ENCODE data around the gene LCE3E. TPM values are rescaled to one million over a fixed set of nuclear protein-coding genes. Genes with fewer than 3 reads are reported as not detected.

Gene LCE3E
- total and polyA plus RNA-seq, 2 of the 4 experiments (the other 2 are of a cell fraction) = not detected

Small RNAs within 50 kb of the gene (microRNA-seq; reads per million reads assigned to microRNA genes)
- gene LCE3B (ENCODE audit: insufficient read depth, insufficient read length) = not detected

Small RNAs within 50 kb of the gene (small RNA-seq; reads per million reads assigned to genes)
- gene LCE3B = 0 reads per million in 5 experiments

Other genes starting within 250 kb of the LCE3E start
- not detected in 2 replicates for gene FLG, start 241.5 kb downstream of the LCE3E start, total RNA-seq (2012; rRNA removed)
- under 0.01 TPM in 1 of 2 replicates, not detected in the other for gene FLG, start 241.5 kb downstream of the LCE3E start, polyA plus RNA-seq (2012; rRNA removed)
- not detected in 2 replicates for gene FLG2, start 206.8 kb downstream of the LCE3E start, total RNA-seq (2012; rRNA removed)
- 0.02 TPM in 1 of 2 replicates, not detected in the other for gene FLG2, start 206.8 kb downstream of the LCE3E start, polyA plus RNA-seq (2012; rRNA removed)
- gene CRNN, start 152.5 kb downstream of the LCE3E start, total RNA-seq (2012; rRNA removed) = not detected in 2 replicates
- gene CRNN, start 152.5 kb downstream of the LCE3E start, polyA plus RNA-seq (2012; rRNA removed) = not detected in 2 replicates
- gene LCE5A, start 56.0 kb downstream of the LCE3E start, total RNA-seq (2012; rRNA removed) = not detected in 2 replicates
- gene LCE5A, start 56.0 kb downstream of the LCE3E start, polyA plus RNA-seq (2012; rRNA removed) = not detected in 2 replicates
- not detected in 2 replicates for gene CRCT1, start 52.3 kb downstream of the LCE3E start, total RNA-seq (2012; rRNA removed)
- gene CRCT1, start 52.3 kb downstream of the LCE3E start, polyA plus RNA-seq (2012; rRNA removed) = not detected in 2 replicates
- not detected in 2 replicates for gene LCE3D, start 13.7 kb upstream of the LCE3E start, total RNA-seq (2012; rRNA removed)
- gene LCE3D, start 13.7 kb upstream of the LCE3E start, polyA plus RNA-seq (2012; rRNA removed) = not detected in 2 replicates
- not detected in 2 replicates for gene LCE3C, start 33.5 kb upstream of the LCE3E start, total RNA-seq (2012; rRNA removed)
- gene LCE3C, start 33.5 kb upstream of the LCE3E start, polyA plus RNA-seq (2012; rRNA removed) = not detected in 2 replicates
- not detected in 2 replicates for gene LCE3B, start 47.0 kb upstream of the LCE3E start, total RNA-seq (2012; rRNA removed)
- gene LCE3B, start 47.0 kb upstream of the LCE3E start, polyA plus RNA-seq (2012; rRNA removed) = not detected in 2 replicates
- not detected in 2 replicates for gene LCE3A, start 56.3 kb upstream of the LCE3E start, total RNA-seq (2012; rRNA removed)
- gene LCE3A, start 56.3 kb upstream of the LCE3E start, polyA plus RNA-seq (2012; rRNA removed) = not detected in 2 replicates
- not detected in 2 replicates for gene LCE2D, start 96.6 kb upstream of the LCE3E start, total RNA-seq (2012; rRNA removed)
- not detected in 2 replicates for gene LCE2D, start 96.6 kb upstream of the LCE3E start, polyA plus RNA-seq (2012; rRNA removed)
- not detected in 2 replicates for gene LCE2C, start 108.5 kb upstream of the LCE3E start, total RNA-seq (2012; rRNA removed)
- not detected in 2 replicates for gene LCE2C, start 108.5 kb upstream of the LCE3E start, polyA plus RNA-seq (2012; rRNA removed)
- gene LCE2B, start 119.3 kb upstream of the LCE3E start, total RNA-seq (2012; rRNA removed) = not detected in 2 replicates
- not detected in 2 replicates for gene LCE2B, start 119.3 kb upstream of the LCE3E start, polyA plus RNA-seq (2012; rRNA removed)
- not detected in 2 replicates for gene LCE2A, start 131.6 kb upstream of the LCE3E start, total RNA-seq (2012; rRNA removed)
- 0.24 and 0.50 TPM in 2 replicates for gene LCE2A, start 131.6 kb upstream of the LCE3E start, polyA plus RNA-seq (2012; rRNA removed)
- gene LCE4A, start 141.4 kb upstream of the LCE3E start, total RNA-seq (2012; rRNA removed) = not detected in 2 replicates
- gene LCE4A, start 141.4 kb upstream of the LCE3E start, polyA plus RNA-seq (2012; rRNA removed) = not detected in 2 replicates
- not detected in 2 replicates for gene KPRP, start 191.2 kb upstream of the LCE3E start, total RNA-seq (2012; rRNA removed)
- not detected in 2 replicates for gene KPRP, start 191.2 kb upstream of the LCE3E start, polyA plus RNA-seq (2012; rRNA removed)
- not detected in 2 replicates for gene LCE1F, start 208.4 kb upstream of the LCE3E start, total RNA-seq (2012; rRNA removed)
- not detected in 2 replicates for gene LCE1F, start 208.4 kb upstream of the LCE3E start, polyA plus RNA-seq (2012; rRNA removed)
- gene LCE1E, start 219.5 kb upstream of the LCE3E start, total RNA-seq (2012; rRNA removed) = not detected in 2 replicates
- gene LCE1E, start 219.5 kb upstream of the LCE3E start, polyA plus RNA-seq (2012; rRNA removed) = not detected in 2 replicates
- gene LCE1D, start 229.9 kb upstream of the LCE3E start, total RNA-seq (2012; rRNA removed) = not detected in 2 replicates
- not detected in 2 replicates for gene LCE1D, start 229.9 kb upstream of the LCE3E start, polyA plus RNA-seq (2012; rRNA removed)
- gene LCE1C, start 239.9 kb upstream of the LCE3E start, total RNA-seq (2012; rRNA removed) = not detected in 2 replicates
- gene LCE1C, start 239.9 kb upstream of the LCE3E start, polyA plus RNA-seq (2012; rRNA removed) = not detected in 2 replicates
- gene LCE1B, start 245.2 kb upstream of the LCE3E start, total RNA-seq (2012; rRNA removed) = not detected in 2 replicates
- not detected in 2 replicates for gene LCE1B, start 245.2 kb upstream of the LCE3E start, polyA plus RNA-seq (2012; rRNA removed)

Data from IMR-90 (cell line).